ENCODE results near the gene CDH4. TPM values are rescaled to one million over a fixed set of nuclear protein-coding genes. Genes with fewer than 3 reads are reported as not detected.

The CDH4 gene
- polyA plus RNA-seq, 4 donors, result 1.1 to 8.1 (median 6.9) TPM

DNA sequence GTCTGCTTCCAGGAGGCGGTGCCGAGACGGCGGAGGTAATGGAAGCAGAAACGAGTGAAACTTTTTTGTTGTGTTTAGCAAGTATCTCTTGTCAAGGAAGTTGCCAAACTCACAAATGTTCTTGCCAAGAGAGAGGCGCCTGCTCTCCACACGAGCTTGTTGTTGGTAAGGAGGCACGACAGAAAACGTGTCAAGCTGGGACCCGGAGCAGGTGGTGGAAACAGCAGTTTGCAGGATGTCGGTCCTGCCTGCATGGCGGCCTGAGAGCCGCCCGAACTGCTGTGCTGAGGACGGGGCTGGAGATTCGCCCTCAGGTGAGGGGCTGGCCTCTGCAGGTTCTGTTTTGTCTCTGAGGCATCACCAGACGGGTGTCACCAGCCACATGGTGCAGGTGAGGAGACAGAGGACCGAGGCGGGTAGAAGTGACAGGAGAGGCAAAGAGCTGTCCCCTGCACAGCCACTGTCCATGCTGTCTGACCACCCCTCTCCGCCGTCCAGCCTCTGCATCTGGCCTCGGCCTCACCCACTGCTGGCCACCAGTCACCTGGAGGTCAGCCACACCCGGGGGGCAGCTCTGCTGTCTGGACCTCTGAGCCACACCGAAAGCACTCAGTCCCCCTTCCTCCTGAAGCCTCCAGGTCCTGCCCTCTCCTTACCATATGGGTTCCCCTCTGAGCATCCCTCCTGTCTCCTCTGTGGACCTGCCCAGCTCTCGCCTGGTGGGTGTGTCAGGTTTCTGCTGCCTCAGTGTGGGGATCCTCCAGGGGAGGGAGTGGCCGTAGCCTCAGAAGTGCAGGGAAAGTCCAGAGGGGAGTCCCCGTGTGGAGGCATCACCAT, 552.1 kb downstream of the CDH4 start:
- no peak for DNase-seq (ENCODE audit: low read depth in 4 of 4, low spot score in 3 of 4)

DNA sequence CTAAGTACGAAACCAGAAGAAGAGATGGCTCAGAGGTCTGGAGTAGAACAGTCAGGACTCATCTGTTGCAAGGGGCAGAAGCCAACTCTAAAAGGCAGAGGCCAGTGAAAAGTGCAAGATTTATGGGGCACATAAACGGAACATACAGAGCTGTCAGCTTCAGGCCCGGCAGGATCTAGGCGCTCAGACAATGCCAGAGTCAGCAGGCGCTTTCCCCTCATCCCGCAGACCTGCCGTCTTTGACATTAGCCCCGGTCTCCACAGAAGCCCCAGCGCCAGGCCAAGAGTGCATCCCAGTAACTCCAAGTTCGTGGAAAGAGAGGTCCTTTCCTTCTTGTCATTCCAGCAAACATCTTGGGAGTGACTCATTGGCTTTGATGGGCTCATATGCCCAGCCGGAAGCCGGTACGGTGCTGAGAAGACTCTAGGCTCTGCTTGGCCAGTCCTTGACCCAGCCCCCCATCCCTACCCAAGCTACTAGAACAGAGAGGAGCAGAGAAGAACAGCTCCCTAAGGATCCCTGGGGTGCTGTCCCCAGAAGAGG, 552.8 kb downstream of the CDH4 start:
- DNase-seq (ENCODE audit: low read depth in 4 of 4, low spot score in 3 of 4), result no peak

DNA sequence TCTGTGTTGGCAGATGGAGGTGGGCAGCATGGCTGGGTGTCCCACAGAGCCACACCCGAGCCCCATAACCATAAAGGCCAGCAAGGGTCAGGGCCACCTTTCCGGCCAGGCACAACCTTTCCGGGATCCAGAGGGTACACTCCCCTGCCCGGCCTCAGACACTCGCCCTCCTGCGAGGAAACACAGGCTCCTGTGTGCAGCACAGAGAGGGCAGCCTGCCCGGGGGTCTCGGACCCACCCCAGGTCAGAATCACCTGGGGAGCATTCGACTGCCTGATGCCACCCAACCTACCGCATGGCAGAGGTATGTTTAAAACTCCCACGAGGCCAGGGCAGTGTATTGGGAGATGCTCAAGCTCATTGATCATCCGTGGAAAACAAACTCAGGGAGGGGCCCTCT, 553.3 kb downstream of the CDH4 start:
- DNase-seq (ENCODE audit: low read depth in 4 of 4, low spot score in 3 of 4), result no peak

DNA sequence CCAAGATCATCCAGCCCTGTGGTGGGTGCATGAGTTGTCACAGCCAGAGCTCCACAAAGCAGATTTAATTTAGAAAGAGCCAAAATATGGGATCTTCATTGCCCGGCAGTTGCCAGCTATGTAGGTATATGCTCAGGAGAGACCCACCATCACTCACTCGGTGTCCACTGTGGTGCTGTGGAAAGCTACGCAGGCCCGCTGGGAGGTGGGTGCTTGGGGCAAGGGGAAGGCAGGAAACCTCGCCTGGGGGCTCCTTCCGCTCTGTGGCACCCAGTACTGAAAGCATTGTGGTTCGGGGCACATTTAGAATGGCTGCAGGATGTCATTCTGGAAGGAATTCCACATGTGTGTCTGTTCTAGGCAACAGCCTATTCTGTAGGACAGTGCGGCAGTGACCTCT, 553.7 kb downstream of the CDH4 start:
- DNase-seq (ENCODE audit: low read depth in 4 of 4, low spot score in 3 of 4), result no peak

DNA sequence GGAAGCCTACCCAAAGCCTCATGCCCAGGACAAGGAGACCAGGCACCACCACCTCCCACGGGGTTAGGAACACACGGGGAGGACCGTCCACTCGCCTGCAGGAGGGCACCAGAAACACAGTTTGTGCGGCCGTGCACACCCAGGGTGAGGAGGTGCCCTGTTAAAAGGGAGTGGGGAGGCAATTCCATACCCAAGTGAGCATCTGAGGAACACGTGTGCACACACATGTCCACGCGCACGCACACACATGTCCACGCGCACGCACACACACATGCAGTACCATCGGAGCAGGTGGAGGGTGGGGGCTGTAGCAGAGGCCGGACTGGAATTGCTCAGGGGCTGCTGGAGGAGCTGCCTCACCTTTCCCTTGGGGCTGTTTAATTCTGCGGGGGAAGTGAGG, 554.3 kb downstream of the CDH4 start:
- DNase-seq (ENCODE audit: low read depth in 4 of 4, low spot score in 3 of 4), result no peak

DNA sequence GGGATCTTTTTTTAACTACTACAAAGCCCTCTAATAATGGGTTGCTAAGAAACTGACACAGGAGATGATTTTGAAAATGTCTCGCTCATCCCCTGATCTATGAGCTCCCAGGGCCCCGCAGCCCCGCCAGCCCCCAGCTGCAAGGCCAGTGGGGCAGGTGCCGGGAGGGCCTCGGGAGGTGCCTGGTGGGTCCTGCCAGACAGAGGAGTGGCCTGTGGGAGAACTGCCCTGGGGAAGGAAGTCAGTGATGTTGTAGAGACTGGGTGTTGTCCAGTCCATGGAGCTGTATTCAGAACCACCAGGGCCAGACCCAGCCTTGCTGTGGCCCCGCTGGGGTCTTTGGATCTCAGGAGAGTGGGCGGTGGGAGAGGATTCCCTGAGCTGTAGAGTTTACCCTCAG, 554.9 kb downstream of the CDH4 start:
- no peak for DNase-seq (ENCODE audit: low read depth in 4 of 4, low spot score in 3 of 4)

DNA sequence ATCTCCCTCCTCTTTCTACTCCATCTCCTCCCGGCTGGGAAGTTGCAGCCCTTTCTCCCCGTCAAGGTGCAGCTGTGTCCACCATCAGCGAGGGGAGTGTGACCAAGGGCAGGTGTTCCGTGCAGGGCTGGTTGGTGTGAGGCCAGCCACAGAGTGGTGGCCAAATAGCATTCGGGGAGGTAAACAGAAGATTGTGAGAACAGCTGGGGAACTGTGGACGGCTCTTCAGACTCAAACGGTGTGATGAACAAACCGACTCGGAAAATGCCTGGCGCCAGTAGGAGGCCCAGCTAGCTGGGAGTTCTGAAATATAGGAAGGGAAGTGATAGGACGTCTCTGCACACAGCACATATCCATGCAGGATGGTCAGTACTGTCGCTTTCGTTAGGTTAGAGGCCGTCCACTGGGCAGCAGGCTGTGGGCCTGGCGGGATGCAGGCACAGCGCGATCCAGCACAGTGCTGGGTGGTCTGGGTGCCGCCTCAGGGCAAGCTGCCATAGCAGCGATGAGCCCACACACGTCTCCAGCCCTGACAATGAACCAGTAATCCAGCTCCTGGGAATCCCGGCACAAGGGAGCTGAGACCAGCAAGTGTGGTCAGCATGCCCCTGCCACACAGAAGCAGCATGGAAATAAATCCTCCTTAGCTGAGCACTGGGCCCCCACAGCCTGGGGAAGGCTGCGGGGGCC, 555.6 kb downstream of the CDH4 start:
- no peak for DNase-seq (ENCODE audit: low read depth in 4 of 4, low spot score in 3 of 4)

DNA sequence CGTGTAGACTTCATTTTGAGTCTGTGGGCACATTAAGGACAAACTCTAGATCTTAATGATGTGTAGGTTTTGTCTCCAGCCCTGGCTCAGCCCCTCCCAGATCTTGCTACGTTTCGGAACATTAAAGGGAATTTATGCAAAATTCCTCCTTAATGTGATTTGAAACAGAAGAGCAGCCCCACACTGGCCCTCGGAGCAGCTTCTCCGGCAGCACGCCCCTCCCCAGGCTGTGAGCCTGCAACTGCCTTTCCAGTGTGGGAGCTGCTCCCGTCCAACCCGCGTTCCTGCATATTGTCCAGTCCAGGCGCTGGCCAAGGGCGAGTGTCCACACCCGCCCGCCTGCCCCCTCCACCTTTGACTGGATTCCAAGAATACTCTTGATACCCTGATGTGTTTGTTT, 556.4 kb downstream of the CDH4 start:
- DNase-seq (ENCODE audit: low read depth in 4 of 4, low spot score in 3 of 4), result peak in 3 of 4 donors; percentile 33 to 40 (median 34)

DNA sequence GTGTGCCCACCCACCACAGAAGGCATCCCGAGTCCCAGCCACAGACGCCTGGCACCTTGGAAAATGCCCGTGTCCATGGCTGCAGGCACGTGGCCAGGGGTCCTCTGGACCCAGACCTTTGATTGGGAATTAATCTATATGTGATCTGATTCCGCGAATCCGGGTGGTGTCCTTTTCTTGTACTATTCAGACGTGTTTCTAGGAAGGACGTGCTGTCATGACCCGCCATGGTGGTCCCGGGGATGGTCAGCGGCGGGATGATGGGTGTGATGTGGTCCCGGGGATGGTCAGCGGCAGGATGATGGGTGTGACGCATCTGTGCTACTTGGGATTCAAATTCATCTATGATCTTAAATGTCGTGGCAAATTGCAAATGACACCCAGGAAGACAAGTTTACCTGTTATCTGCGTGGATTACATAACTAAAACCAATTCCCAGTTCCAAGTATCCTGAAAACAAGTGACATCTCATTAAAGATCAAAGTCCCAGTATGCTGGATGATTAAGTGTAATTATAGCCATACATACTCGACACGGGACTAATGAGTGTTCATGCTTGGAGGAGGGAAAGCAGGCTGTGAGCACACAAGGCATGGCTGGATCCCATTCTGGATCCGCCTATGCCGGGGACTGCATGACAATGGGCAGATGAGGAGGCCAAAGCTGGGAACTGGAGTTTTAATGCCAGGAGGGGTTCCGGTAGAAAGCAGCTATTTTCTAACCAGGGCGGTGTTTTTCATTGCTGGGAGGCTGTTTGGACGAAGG, 557.1 kb downstream of the CDH4 start:
- no peak for DNase-seq (ENCODE audit: low read depth in 4 of 4, low spot score in 3 of 4)

DNA sequence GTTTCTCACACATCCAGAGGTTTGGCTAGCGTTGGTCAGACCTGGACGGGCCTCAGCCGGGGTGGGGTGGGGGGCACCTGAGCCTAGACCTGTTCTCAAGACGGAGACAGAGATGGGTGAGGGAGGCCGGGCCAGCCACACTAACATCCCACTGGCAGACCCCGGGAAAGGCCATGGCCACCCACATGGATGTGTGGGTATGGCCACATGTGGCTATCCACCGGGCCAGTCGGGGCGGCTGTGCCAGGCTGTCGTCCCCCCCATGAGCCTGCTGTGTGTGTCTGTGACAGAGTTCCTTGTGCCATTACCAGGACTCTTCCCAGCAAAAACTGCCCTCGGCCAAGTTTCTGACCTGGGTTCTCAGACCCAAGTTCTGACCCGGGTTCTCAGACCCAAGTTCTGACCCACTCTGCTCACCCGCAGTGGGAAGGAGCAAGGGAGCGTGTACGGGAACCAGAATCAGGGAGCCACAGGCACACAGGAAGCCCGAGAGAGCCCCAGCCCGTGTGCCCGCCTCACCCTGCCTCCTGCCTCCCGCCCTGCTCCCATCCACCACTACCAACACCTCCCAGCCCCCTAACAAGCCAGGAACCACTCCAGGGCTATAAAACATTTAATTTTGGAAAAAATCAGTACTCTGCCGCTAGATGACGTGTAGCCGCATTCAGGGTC, 558.1 kb downstream of the CDH4 start:
- no peak for DNase-seq (ENCODE audit: low read depth in 4 of 4, low spot score in 3 of 4)

DNA sequence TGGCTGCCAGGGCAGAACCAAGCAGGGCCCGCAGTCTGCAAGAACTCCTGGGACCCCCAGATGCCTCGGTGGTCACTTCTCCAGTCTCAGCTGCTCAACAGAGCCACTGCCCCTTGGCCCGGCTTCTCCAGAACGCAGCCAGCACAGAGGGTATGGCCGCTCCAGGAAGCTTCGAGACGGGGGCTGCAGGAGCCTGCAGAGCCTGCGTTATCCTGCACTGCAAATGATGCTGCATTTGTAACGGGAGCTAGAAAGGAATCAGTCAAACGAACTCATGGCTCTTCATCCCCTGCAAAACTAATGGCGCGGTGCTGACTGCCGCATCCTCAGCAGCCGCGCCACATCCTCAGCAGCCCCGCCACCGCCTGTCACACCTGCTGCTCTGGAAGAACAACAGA, 558.7 kb downstream of the CDH4 start:
- DNase-seq (ENCODE audit: low read depth in 4 of 4, low spot score in 3 of 4), result no peak

DNA sequence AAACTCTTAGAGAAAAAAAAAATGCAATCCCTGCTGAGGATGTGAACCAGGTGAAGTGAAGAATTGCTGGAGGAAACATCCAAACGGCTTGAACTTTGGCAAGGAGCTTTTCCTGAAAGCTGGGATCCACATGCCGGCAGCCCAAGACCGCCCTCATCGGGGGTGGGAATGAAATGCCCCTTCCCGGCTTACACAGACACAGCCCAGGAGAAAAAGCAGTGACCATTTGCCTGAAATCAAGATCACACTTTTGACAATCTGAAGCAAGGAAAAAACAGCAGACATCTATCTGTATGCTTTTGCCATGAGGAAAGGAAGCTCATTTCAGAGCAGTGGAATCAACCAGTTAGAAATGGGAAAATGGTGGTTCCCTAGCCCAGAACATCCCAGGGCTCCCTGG, 559.1 kb downstream of the CDH4 start:
- no peak for DNase-seq (ENCODE audit: low read depth in 4 of 4, low spot score in 3 of 4)

DNA sequence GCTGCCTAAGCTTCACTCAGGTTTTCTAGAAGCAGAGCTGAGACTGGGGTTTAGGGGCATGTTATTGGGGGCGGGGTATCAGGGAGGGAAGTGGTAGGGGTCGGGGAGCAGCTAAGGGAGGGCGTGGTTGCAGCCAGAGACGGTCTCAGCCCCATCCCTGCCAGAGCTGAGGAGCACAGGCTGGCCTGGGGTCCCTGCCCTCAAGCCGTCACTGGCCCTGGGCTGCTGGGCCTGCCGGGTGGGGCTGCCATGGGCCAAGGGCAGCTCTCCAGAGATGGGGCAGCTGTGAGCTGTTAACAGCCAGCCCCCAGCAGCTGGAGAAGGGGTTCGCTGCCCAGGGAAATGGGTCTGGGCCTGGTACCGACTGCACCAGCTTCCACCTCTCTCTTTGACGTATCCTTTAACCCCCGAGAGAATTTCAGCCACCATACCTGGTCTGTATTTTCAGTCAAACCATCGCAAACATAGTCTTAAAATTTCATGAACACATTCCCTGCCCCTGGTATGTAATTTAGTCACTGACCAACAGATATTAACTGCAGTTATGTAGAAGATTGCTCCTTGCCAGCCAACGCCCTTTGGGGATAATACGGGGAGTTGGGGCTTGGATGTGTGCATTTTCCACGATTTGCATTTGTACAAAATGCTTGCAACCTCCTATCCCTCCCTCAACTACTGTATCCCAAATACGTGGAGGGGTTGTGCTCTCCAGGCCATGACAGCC, 560.2 kb downstream of the CDH4 start:
- DNase-seq (ENCODE audit: low read depth in 4 of 4, low spot score in 3 of 4), result no peak

DNA sequence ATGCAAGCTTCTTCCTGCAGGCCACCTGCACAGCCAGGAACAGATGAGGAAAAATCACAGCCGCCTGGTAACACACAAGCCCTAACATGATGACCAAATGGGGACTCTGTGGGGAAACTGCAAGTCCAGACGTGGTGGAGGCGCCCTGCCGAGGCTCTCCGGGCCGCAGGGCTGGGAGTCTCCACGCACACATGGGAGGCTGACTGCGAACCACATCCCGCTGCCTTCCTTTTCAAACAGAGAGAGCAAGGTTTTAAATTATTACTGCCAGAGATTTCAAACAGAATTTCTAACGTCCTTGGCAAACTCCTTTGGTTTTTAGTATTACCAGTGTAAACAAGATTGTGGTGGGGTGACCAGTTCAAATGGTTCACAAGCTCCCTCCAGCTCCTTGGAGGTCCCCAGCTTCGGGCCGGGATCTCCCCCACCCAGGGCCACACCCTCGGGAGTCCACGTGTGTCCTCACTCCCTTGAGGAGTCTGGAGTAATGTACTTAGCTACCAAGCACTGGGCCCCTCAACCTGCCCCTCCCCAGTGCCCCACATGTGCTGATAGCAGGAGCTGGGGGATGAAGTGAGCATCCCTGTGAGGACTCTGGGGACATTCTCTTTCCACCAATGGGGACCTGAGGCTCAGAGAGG, 560.9 kb downstream of the CDH4 start:
- no peak for DNase-seq (ENCODE audit: low read depth in 4 of 4, low spot score in 3 of 4)

DNA sequence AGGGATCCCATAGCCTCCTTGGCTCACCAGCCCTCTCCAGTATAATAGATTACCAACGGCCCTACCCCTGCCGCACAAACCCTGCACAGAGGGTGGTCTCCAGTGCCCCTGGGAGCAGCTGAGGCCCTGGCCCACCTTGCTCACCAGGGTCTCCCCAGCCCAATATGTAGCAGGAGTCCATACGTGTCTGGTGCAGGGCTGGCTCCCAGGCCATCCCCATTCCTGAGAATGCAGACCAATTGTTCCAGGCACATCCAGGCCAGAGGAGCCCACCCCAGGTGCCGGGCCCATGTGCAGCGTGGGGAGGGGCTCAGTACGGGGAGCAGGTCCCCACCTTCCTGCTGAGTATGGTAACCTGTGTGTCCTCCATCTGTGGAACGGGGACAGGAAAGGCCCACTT, 561.7 kb downstream of the CDH4 start:
- no peak for DNase-seq (ENCODE audit: low read depth in 4 of 4, low spot score in 3 of 4)

DNA sequence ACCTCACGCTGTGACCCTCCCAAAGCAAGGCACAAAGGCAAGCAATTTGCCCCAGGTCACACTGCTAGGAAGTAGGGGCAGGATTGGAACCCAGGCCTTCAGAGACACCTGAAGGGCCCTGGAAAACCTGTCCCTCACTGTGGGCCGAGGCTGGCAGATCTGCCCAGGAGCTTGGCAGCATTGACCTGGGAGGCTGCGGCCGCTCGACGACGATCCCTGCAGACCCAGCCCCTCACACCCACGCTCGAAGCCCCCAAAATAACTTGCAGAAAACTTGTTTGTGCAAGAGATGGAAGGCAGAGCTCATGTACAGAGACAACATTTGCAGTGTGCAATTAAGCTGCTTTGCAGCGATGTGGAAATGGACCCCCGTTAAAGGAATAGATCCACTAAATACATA, 562.2 kb downstream of the CDH4 start:
- no peak for DNase-seq (ENCODE audit: low read depth in 4 of 4, low spot score in 3 of 4)

DNA sequence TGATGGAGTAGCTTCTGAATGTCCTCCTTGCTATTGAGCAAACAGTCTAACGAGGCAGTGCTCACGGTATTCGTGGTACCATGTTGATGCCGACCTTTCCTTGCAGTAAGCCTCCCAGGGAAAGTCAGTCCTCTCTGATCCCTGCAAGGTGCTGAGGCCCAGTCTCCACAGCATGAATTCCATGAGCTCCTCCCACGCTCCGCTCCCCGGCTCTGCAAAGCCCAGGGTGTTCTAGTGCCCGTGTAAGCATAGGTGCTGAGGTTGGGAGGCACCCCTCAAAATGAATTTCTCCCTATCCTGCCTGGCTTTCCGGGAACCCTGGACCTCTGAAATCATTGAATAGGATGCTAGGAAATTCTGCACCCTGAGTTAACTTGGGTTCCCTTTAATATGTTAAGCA, 562.7 kb downstream of the CDH4 start:
- no peak for DNase-seq (ENCODE audit: low read depth in 4 of 4, low spot score in 3 of 4)

DNA sequence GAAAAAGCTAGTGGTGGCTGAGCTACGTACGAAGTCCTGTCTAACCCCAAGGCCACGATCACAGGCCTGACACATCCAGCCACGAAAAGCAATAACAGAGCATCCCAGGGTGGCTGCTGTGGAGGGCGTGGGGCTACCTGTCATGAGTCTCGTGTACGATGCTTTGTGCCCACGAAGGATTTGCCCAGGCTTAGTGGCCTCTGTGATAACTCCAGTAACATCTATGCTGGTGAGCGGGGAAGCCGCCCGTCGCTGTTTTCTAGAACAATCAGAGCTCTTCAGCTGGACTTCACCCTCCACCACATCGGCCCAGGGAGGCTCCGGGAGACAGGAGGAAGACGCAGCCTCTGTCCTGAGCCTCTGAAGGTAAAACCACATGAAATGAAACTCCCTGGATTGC, 563.1 kb downstream of the CDH4 start:
- DNase-seq (ENCODE audit: low read depth in 4 of 4, low spot score in 3 of 4), result no peak

DNA sequence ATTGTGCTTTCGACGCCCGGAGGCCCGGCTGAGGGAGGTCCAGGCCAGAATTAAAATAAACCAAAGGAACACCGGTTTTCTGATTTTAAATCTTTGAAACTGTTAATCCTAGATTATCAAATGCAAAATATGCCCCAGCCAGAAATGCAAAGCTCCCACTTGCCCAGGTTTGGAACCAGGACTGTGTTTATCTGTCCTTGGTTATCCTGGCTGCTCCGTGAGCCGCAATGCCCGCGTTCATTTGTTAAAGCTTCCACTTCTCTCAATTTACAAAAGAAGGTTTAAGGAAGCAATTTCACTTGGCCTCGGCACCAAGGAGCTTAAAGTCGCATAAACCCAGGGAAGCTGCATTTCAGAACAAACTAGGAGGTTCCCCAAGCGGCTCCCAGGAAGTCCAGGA, 563.6 kb downstream of the CDH4 start:
- DNase-seq (ENCODE audit: low read depth in 4 of 4, low spot score in 3 of 4), result no peak
